ENCODE measurements around the gene PPIB. TPM values are rescaled to one million over a fixed set of nuclear protein-coding genes. Genes with fewer than 3 reads are reported as not detected.

Gene PPIB
- total RNA-seq (107 and 108 TPM in 2 replicates), polyA plus RNA-seq (176 and 179 TPM in 2 replicates), polyA minus RNA-seq (140 and 201 TPM in 2 replicates)
- 266 TPM for total RNA-seq (2013)

DNA sequence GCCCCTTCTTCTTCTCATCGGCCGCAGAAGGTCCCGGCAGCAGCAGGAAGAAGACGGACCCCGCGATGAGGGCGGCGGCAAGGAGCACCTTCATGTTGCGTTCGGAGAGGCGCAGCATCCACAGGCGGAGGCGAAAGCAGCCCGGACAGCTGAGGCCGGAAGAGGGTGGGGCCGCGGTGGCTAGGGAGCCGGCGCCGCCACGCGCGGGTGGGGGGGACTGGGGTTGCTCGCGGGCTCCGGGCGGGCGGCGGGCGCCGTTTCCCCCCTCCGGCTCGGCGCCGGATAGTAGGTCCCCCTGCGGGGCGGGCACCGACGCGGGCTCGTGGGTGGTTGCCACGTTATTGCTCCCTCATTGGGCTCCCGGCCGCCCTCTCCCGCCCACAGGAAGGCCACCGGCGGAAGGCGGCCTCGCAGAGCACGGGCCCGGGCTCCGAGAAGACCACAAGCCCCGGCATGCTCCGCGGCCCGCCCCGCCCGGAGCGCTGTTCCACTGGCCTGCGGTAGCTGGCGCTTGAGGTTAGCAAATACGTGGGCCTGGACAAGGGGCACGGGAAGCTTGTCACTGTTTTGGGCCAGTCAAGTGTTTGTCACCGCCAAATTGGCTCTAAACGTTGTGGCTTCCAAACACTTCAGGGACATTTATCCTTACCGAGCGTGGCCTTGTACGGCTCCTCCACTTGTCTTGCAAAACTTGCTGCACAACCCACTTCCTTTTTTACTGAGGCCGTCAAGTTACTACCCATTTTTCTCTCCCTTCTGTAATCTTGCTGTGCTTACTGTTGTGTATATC lies at the start of gene PPIB:
Gene PPIB, minus strand, starts transcription at position 154 of the 790 bp plus-strand sequence. Its CDS starts 36 bp downstream, at position 118.
- peaks cover 35% of the 10 kb centered on the region for H4K20me1 ChIP-seq (ENCODE audit: control insufficient read depth, insufficient read depth, low read length, poor library complexity, severe bottlenecking)
- peak within 1 kb of the TSS; percentile 88 for H3K4me2 ChIP-seq (replicated peaks; ENCODE audit: low read depth, low read length, poor library complexity, severe bottlenecking)
- peak within 1 kb of the TSS; percentile 84 for H2AFZ ChIP-seq (ENCODE audit: insufficient read depth, low read depth, low read length, poor library complexity, severe bottlenecking)
- Mint-ChIP-seq H3K4me3 (peak within 1 kb of the TSS; percentile 92), H3K9me3 (ENCODE audit: insufficient read depth) (no peaks in the 10 kb centered on the region), H3K27ac (peak within 1 kb of the TSS; percentile 96), H3K27me3 (no peaks in the 10 kb centered on the region), H3K4me1 (peaks cover 52% of the 10 kb centered on the region)
- POLR2A ChIA-PET: interaction anchor here (0.6 to 4.5 kb wide), 12 partner anchors 11 to 1024 kb away, joined by 3 to 55 read pairs (median 4); partner anchors contain the start of genes CIAO2A, SNX1, SNX22 and TRIP4
- peak; percentile 91 for ATAC-seq (ENCODE audit: low read depth)
- DNase-seq: peak; percentile 98
- TF ChIP-seq, protein P1, sequence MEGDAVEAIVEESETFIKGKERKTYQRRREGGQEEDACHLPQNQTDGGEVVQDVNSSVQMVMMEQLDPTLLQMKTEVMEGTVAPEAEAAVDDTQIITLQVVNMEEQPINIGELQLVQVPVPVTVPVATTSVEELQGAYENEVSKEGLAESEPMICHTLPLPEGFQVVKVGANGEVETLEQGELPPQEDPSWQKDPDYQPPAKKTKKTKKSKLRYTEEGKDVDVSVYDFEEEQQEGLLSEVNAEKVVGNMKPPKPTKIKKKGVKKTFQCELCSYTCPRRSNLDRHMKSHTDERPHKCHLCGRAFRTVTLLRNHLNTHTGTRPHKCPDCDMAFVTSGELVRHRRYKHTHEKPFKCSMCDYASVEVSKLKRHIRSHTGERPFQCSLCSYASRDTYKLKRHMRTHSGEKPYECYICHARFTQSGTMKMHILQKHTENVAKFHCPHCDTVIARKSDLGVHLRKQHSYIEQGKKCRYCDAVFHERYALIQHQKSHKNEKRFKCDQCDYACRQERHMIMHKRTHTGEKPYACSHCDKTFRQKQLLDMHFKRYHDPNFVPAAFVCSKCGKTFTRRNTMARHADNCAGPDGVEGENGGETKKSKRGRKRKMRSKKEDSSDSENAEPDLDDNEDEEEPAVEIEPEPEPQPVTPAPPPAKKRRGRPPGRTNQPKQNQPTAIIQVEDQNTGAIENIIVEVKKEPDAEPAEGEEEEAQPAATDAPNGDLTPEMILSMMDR (IDR thresholded peaks at IDR 0.05): peak; percentile 32
- TF ChIP-seq EZH2 (IDR thresholded peaks at IDR 0.05; ENCODE audit: borderline replicate concordance, insufficient read depth, low read depth, low read length, poor library complexity, severe bottlenecking): no peak
- peaks cover 42 to 58% of the 10 kb centered on the region in 2 donors for H3K4me1 ChIP-seq (ENCODE audit: control insufficient read depth in 2 of 2, insufficient read depth in 2 of 2, low read length in 2 of 2)
- peak within 1 kb of the TSS; percentile 65 to 86 (median 85) for H3K4me3 ChIP-seq (ENCODE audit: control extremely low read depth in 1 of 5, extremely low read depth in 1 of 5, insufficient read depth in 1 of 5, low read depth in 2 of 5, low read length in 4 of 5)
- peak within 1 kb of the TSS; percentile 92 for H3K9ac ChIP-seq (ENCODE audit: low read length)
- peaks cover 40% of the 10 kb centered on the region for H3K79me2 ChIP-seq (ENCODE audit: control insufficient read depth, insufficient read depth, low read length)
- CTCF ChIA-PET: interaction anchor here (0.8 to 4.7 kb wide), 8 partner anchors 10 to 490 kb away, joined by 3 to 45 read pairs (median 6); partner anchors contain the start of genes CIAO2A and TRIP4
- WGBS (ENCODE audit: insufficient coverage): under 1% methylated on average over 68 of the region's 69 CpGs
- peak within 1 kb of the TSS; percentile 72 to 87 for H3K27ac ChIP-seq (ENCODE audit: low read length in 2 of 2)
- intact Hi-C loops (cut with micrococcal nuclease): loop anchor here (1.0 to 5.0 kb wide), 9 partner anchors 10 to 1124 kb away; partner anchors contain the start of genes APH1B, CIAO2A, CSNK1G1 and PARP16
- peaks cover 3 to 38% of the 10 kb centered on the region in 2 experiments for H3K36me3 ChIP-seq (replicated peaks in 1 of 2; ENCODE audit: control extremely low read depth in 1 of 2, control insufficient read depth in 1 of 2, extremely low read depth in 1 of 2, insufficient read depth in 2 of 2, low read length in 1 of 2)
- no peaks in the 10 kb centered on the region for H3K27me3 ChIP-seq (replicated peaks in 1 of 4; ENCODE audit: control extremely low read depth in 1 of 4, control insufficient read depth in 3 of 4, insufficient read depth in 4 of 4, low read length in 3 of 4)
- no peaks in the 10 kb centered on the region for H3K9me3 ChIP-seq (ENCODE audit: control extremely low read depth in 1 of 3, control insufficient read depth in 2 of 3, insufficient read depth in 1 of 3, low read length in 2 of 3)

DNA sequence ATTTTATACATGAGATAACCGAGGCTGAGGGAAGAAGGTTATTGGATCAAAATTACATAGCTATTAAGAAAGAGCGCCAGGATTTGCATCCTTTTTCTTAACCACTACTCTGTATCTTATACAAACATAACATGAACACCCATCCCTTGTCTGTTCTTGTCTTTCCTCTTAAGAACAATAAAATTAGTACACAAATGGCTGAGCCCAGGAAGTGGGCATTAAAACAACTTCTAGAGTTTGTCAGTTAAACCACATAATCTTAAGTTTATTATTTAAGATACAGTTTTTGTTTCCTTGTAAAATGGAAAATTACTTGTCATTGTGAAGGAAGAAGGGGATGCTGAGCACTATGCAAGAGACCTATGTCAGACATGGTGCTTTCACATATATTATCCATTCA lies 48.9 kb upstream of the PPIB start:
- no peak for DNase-seq
- POLR2A ChIA-PET: no interaction called here
- H4K20me1 ChIP-seq (ENCODE audit: control insufficient read depth, insufficient read depth, low read length, poor library complexity, severe bottlenecking): no peaks in the 10 kb centered on the region
- H3K9me3 ChIP-seq (ENCODE audit: control extremely low read depth in 1 of 3, control insufficient read depth in 2 of 3, insufficient read depth in 1 of 3, low read length in 2 of 3): no peaks in the 10 kb centered on the region
- H3K36me3 ChIP-seq (replicated peaks in 1 of 2; ENCODE audit: control extremely low read depth in 1 of 2, control insufficient read depth in 1 of 2, extremely low read depth in 1 of 2, insufficient read depth in 2 of 2, low read length in 1 of 2): peaks cover 0 to 12% of the 10 kb centered on the region in 2 experiments
- no peaks in the 10 kb centered on the region for H3K79me2 ChIP-seq (ENCODE audit: control insufficient read depth, insufficient read depth, low read length)
- no peak overlapping the region for H2AFZ ChIP-seq (ENCODE audit: insufficient read depth, low read depth, low read length, poor library complexity, severe bottlenecking)
- no peak overlapping the region for H3K27ac ChIP-seq (ENCODE audit: low read length in 2 of 2)
- H3K27ac Mint-ChIP-seq: no peak overlapping the region
- TF ChIP-seq, protein P1 (IDR thresholded peaks at IDR 0.05): no peak
- no peak for TF ChIP-seq EZH2 (IDR thresholded peaks at IDR 0.05; ENCODE audit: borderline replicate concordance, insufficient read depth, low read depth, low read length, poor library complexity, severe bottlenecking)
- H3K4me2 ChIP-seq (replicated peaks; ENCODE audit: low read depth, low read length, poor library complexity, severe bottlenecking): no peak overlapping the region
- intact Hi-C loops (cut with micrococcal nuclease): no loop called here
- H3K4me1 Mint-ChIP-seq: peaks cover 1% of the 10 kb centered on the region
- H3K27me3 Mint-ChIP-seq: no peaks in the 10 kb centered on the region
- no peak overlapping the region for H3K9ac ChIP-seq (ENCODE audit: low read length)
- no peak for ATAC-seq (ENCODE audit: low read depth)
- no peaks in the 10 kb centered on the region for H3K27me3 ChIP-seq (replicated peaks in 1 of 4; ENCODE audit: control extremely low read depth in 1 of 4, control insufficient read depth in 3 of 4, insufficient read depth in 4 of 4, low read length in 3 of 4)
- no peaks in the 10 kb centered on the region for H3K4me1 ChIP-seq (ENCODE audit: control insufficient read depth in 2 of 2, insufficient read depth in 2 of 2, low read length in 2 of 2)
- H3K4me3 ChIP-seq (ENCODE audit: control extremely low read depth in 1 of 5, extremely low read depth in 1 of 5, insufficient read depth in 1 of 5, low read depth in 2 of 5, low read length in 4 of 5): no peak overlapping the region
- no peak overlapping the region for H3K4me3 Mint-ChIP-seq
- CTCF ChIA-PET: interaction anchor here (0.6 kb wide), 1 partner anchor 517 kb away, joined by 3 read pairs; no protein-coding TSS in a partner anchor
- H3K9me3 Mint-ChIP-seq (ENCODE audit: insufficient read depth): no peaks in the 10 kb centered on the region
- WGBS (ENCODE audit: insufficient coverage): no CpG with 5 or more reads among the region's 2 CpGs

All from B cell (primary cell).